ENCODE measurements around the gene IGFBP4.
A peak's percentile ranks its signal among the peaks of the same experiment; 100 is the strongest.

The IGFBP4 gene

DNA sequence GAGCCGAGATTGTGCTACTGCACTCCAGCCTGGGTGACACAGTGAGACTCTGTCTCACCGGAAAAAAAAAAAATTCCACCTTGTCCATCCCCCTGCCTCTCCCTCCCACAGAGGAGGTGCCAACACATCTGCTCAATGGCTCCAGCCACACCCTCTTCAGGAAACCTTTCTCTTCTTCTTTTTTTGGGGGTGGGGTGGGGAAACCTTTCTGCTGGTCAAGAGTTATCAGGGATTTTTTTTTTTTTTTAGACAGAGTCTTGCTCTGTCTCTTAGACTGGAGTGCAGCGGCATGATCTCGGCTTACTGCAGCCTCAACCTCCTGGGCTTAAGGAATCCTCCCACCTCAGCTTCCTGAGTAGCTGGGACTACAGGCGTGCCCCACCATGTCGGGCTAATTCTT lies 39.5 kb downstream of the IGFBP4 start:
- peaks cover 3% of the 10 kb centered on the region for H3K36me3 Mint-ChIP-seq (ENCODE audit: low read depth)
- no peaks in the 10 kb centered on the region for H3K27me3 Mint-ChIP-seq
- H3K9me3 Mint-ChIP-seq: no peaks in the 10 kb centered on the region
- peaks cover 70% of the 10 kb centered on the region for H3K4me1 Mint-ChIP-seq (ENCODE audit: low read depth)
- peak overlapping the region; percentile 71 for H3K27ac Mint-ChIP-seq
- H3K4me3 Mint-ChIP-seq: no peak overlapping the region

DNA sequence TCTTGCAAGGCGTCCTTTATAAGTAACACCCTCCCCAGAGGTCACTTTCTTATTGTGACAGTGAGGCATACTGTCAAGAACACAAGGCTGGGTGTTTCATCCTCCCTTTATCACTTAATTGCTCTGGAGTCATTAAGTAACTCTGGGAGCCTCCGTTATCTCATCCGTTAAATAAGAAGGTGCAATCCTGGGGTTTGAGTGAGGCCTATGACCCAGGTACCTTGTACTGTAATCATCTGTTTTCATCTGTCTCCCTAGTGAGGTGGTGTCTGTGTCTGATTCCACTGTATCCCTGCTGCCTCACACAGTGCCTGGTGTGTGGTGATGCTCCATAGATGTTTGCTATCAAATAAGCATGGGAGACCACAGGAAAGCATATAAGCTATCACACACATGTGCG lies 40.4 kb downstream of the IGFBP4 start:
- Mint-ChIP-seq H3K27ac (no peak overlapping the region), H3K27me3 (no peaks in the 10 kb centered on the region), H3K9me3 (no peaks in the 10 kb centered on the region), H3K36me3 (ENCODE audit: low read depth) (peaks cover 3% of the 10 kb centered on the region), H3K4me1 (ENCODE audit: low read depth) (peaks cover 65% of the 10 kb centered on the region), H3K4me3 (no peak overlapping the region)

DNA sequence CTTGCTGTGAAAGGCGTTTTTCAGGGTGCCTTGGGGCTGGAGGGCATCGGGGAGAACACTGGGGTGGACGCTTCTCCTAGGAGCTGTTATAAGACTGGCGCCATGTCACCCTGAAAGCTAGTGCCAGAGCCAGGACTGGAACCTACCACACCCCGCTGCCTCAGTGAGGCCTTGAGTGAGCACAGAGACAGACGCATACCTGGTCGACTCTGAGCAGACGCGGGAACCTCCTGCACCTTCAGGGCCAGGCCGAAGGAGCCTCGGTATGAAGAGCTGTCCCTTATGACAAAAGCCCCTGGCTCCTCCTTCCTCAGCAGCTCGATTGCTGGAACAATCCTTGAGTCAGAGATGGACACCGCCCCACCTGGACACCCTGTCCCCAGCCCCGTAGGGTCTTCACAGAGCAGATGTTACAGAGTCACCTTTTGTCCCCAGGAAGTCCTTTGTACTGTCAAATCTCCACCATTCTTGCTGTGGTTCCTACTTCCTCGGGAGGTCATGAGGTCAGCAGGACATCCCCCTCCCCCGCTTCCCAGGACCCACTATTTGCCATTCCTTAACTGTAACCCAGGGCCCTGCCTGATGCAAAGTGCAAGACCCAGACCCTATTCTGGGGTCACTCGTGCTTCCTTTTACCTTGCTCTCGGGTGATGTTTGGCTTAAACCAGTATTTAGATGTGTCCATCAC lies 41.2 kb downstream of the IGFBP4 start:
- Mint-ChIP-seq H3K4me3 (no peak overlapping the region), H3K27ac (no peak overlapping the region), H3K36me3 (ENCODE audit: low read depth) (no peaks in the 10 kb centered on the region), H3K9me3 (no peaks in the 10 kb centered on the region), H3K4me1 (ENCODE audit: low read depth) (peaks cover 65% of the 10 kb centered on the region), H3K27me3 (no peaks in the 10 kb centered on the region)

DNA sequence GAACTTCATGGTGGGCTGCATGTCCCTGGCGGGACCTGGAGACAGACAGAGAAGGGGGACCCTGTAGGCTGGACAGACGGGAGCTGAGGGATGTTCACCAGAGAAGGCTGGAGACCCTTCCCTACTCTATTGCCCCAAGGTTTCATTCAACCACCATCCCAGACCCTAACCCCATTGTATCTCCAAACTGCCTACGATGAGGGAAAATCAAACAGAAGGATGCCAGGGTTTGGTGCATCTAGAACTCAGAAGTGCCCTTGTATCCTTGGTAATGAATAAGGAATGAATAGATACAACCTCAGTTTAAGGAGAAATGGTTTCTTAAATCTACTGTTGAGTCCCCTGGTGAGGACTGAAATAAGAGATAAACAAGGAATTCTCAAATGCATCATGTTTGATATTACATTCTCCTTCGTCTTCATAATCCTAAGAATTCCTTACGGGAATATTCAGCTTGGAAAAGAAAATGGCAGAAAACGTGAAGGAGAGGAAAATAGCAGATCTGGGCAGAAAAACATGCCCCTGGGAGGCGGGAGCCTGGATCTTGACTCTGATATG lies 41.8 kb downstream of the IGFBP4 start:
- H3K27me3 Mint-ChIP-seq: no peaks in the 10 kb centered on the region
- H3K27ac Mint-ChIP-seq: no peak overlapping the region

GRCh38 chr17:40485851-40486521 lies 42.7 kb downstream of the IGFBP4 start:
- no peak overlapping the region for H3K27ac Mint-ChIP-seq
- H3K9me3 Mint-ChIP-seq: no peaks in the 10 kb centered on the region
- H3K4me3 Mint-ChIP-seq: no peak overlapping the region
- H3K36me3 Mint-ChIP-seq (ENCODE audit: low read depth): no peaks in the 10 kb centered on the region
- no peaks in the 10 kb centered on the region for H3K27me3 Mint-ChIP-seq
- H3K4me1 Mint-ChIP-seq (ENCODE audit: low read depth): peaks cover 64% of the 10 kb centered on the region

More for the DNA sequence above, 41.8 kb downstream of the IGFBP4 start:
- no peaks in the 10 kb centered on the region for H3K9me3 Mint-ChIP-seq
- peaks cover 64% of the 10 kb centered on the region for H3K4me1 Mint-ChIP-seq (ENCODE audit: low read depth)
- H3K4me3 Mint-ChIP-seq: no peak overlapping the region
- H3K36me3 Mint-ChIP-seq (ENCODE audit: low read depth): no peaks in the 10 kb centered on the region

GRCh38 chr17:40486522-40487370 lies 43.5 kb downstream of the IGFBP4 start:
- Mint-ChIP-seq H3K9me3 (no peaks in the 10 kb centered on the region), H3K27me3 (no peaks in the 10 kb centered on the region), H3K27ac (peak overlapping the region; percentile 62), H3K36me3 (ENCODE audit: low read depth) (no peaks in the 10 kb centered on the region), H3K4me3 (no peak overlapping the region), H3K4me1 (ENCODE audit: low read depth) (peaks cover 61% of the 10 kb centered on the region)

GRCh38 chr17:40487371-40488020 lies 44.2 kb downstream of the IGFBP4 start:
- no peaks in the 10 kb centered on the region for H3K27me3 Mint-ChIP-seq
- no peak overlapping the region for H3K27ac Mint-ChIP-seq

GRCh38 chr17:40490289-40490853 lies 47.1 kb downstream of the IGFBP4 start:
- no peaks in the 10 kb centered on the region for H3K9me3 Mint-ChIP-seq
- H3K27me3 Mint-ChIP-seq: no peaks in the 10 kb centered on the region
- H3K4me1 Mint-ChIP-seq (ENCODE audit: low read depth): peaks cover 47% of the 10 kb centered on the region
- no peaks in the 10 kb centered on the region for H3K36me3 Mint-ChIP-seq (ENCODE audit: low read depth)
- H3K4me3 Mint-ChIP-seq: peak overlapping the region; percentile 36
- peak overlapping the region; percentile 41 for H3K27ac Mint-ChIP-seq

More at GRCh38 chr17:40487371-40488020, 44.2 kb downstream of the IGFBP4 start:
- no peaks in the 10 kb centered on the region for H3K9me3 Mint-ChIP-seq
- H3K4me3 Mint-ChIP-seq: no peak overlapping the region
- H3K36me3 Mint-ChIP-seq (ENCODE audit: low read depth): no peaks in the 10 kb centered on the region
- peaks cover 54% of the 10 kb centered on the region for H3K4me1 Mint-ChIP-seq (ENCODE audit: low read depth)

GRCh38 chr17:40490982-40491381 lies 47.7 kb downstream of the IGFBP4 start:
- Mint-ChIP-seq H3K36me3 (ENCODE audit: low read depth) (no peaks in the 10 kb centered on the region), H3K27ac (no peak overlapping the region), H3K9me3 (no peaks in the 10 kb centered on the region), H3K27me3 (no peaks in the 10 kb centered on the region), H3K4me1 (ENCODE audit: low read depth) (peaks cover 40% of the 10 kb centered on the region), H3K4me3 (no peak overlapping the region)

- Mint-ChIP-seq H3K27ac (no peak overlapping the region), H3K27me3 (no peaks in the 10 kb centered on the region), H3K9me3 (no peaks in the 10 kb centered on the region), H3K36me3 (ENCODE audit: low read depth) (no peaks in the 10 kb centered on the region), H3K4me3 (no peak overlapping the region), H3K4me1 (ENCODE audit: low read depth) (peaks cover 35% of the 10 kb centered on the region)
These were observed 48.2 kb downstream of the IGFBP4 start for GRCh38 chr17:40491486-40491885.

- no peaks in the 10 kb centered on the region for H3K36me3 Mint-ChIP-seq (ENCODE audit: low read depth)
- H3K4me1 Mint-ChIP-seq (ENCODE audit: low read depth): peaks cover 34% of the 10 kb centered on the region
- H3K4me3 Mint-ChIP-seq: no peak overlapping the region
- no peak overlapping the region for H3K27ac Mint-ChIP-seq
- no peaks in the 10 kb centered on the region for H3K9me3 Mint-ChIP-seq
- no peaks in the 10 kb centered on the region for H3K27me3 Mint-ChIP-seq
These were observed 50.4 kb downstream of the IGFBP4 start for GRCh38 chr17:40493697-40494096.

DNA sequence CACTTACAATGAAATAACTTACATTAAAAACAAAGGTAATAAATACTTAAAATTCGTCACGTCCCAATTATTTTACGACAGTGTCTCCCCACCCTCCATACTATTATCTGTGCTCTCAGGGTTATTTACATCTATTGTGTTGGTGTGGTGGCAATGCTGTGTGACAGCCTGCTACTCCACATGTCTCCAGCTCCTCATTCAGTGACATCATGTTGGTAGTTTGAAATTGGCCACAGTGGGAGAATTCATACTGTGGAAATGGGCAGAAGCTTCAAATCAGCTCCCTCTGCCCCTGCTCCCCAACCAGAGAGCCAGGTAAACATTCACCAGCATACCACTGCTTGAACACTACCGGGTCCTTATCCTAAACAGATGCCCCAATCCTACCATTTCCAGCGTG lies 51.9 kb downstream of the IGFBP4 start:
- peaks cover 20% of the 10 kb centered on the region for H3K4me1 Mint-ChIP-seq (ENCODE audit: low read depth)
- H3K27me3 Mint-ChIP-seq: peaks cover 7% of the 10 kb centered on the region
- no peak overlapping the region for H3K27ac Mint-ChIP-seq
- H3K36me3 Mint-ChIP-seq (ENCODE audit: low read depth): no peaks in the 10 kb centered on the region
- no peak overlapping the region for H3K4me3 Mint-ChIP-seq
- no peaks in the 10 kb centered on the region for H3K9me3 Mint-ChIP-seq

DNA sequence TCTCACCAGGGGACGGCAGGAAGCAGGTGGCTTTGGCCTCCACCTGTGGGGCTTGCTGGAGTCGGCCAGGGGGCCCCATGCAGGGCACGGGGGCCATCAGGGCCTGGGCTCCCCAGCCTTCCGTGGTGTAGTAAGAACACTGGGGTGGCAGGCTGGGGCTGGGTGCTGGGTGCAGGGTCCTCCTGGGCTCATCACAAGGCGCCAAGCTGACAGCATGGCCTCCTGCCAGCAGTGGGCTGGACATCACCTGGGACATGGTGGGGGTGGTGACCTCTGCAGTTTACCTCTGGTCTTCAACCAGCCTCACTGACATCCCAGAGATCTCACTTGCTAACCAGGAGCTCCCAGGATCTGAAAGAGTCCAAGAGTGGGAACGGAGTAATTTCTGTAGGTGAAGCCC lies 52.9 kb downstream of the IGFBP4 start:
- H3K9me3 Mint-ChIP-seq: no peaks in the 10 kb centered on the region
- no peak overlapping the region for H3K27ac Mint-ChIP-seq
- no peaks in the 10 kb centered on the region for H3K36me3 Mint-ChIP-seq (ENCODE audit: low read depth)
- no peak overlapping the region for H3K4me3 Mint-ChIP-seq
- H3K27me3 Mint-ChIP-seq: peaks cover 11% of the 10 kb centered on the region
- H3K4me1 Mint-ChIP-seq (ENCODE audit: low read depth): peaks cover 10% of the 10 kb centered on the region
